ENCODE results near the gene NCOA1. TPM values are rescaled to one million over a fixed set of nuclear protein-coding genes. Genes with fewer than 3 reads are reported as not detected.
"Not testable (repeated sequence)": the region's sequence is repeated elsewhere in the genome, so short reads cannot be mapped to it uniquely, and the experiment has no call there.

NCOA1 gene
- polyA plus RNA-seq, 4 donors: 40.7 to 50.9 (median 46.8) TPM

DNA sequence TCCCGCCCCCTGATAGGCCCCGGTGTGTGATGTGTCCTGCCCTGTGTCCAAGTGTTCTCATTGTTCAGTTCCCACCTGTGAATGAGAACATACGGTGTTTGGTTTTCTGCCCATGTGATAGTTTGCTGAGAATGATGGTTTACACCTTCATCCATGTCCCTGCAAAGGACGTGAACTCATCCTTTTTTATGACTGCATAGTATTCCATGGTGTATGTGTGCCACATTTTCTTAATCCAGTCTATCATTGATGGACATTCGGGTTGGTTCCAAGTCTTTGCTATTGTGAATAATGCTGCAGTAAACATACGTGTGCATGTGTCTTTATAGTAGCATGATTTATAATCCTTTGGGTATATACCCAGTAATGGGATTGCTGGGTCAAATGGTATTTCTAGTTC is 40.6 kb downstream of the NCOA1 start:
- not testable (repeated sequence) for DNase-seq (ENCODE audit: low read depth in 4 of 4, low spot score in 3 of 4)

GRCh38 chr2:24532057-24532456 is 41.0 kb downstream of the NCOA1 start:
- DNase-seq (ENCODE audit: low read depth in 4 of 4, low spot score in 3 of 4): not testable (repeated sequence)

GRCh38 chr2:24533574-24533973 is 42.5 kb downstream of the NCOA1 start:
- DNase-seq (ENCODE audit: low read depth in 4 of 4, low spot score in 3 of 4): not testable (repeated sequence)

DNA sequence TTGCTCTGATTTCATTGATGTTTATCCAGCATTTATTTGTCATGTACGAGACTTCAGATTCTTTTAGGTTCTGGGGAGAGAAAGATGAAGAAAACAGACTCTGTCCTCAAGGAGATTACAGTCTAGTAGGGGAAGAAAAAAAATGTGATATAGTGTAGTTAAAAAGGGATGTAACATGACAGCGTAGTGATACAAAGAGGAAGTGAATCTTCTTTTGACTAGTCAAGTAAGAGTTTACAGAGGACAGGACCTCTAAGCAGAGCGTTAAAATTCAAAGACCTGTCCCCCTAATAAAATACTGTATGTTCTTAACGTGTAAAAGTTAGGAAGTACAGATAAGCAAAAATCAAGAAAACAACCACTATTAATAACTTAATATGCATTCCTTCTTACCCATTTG is 47.7 kb downstream of the NCOA1 start:
- no peak for DNase-seq (ENCODE audit: low read depth in 4 of 4, low spot score in 3 of 4)

GRCh38 chr2:24539258-24539657 is 48.2 kb downstream of the NCOA1 start:
- no peak for DNase-seq (ENCODE audit: low read depth in 4 of 4, low spot score in 3 of 4)

DNA sequence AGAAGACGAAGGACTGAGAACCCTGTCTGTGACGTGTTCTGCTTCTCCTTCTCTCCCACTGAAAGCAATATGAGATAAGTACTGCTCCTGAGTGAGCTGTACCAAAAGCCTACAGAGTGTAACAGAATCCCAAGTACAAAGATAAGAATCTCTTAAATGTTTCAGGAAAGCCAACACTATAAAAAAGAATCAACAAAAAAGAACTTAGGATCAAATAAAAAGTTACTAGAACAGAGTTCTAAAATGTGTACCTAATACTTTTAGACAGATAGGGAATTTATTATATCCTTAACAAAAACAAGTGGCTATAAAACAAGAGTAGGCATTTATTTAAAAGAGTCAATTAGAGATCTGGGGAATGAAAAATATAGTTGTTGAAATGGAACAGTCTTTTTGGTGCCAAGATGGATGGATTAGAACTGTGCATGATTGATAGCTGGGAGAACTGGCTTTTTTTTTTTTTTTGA is 49.0 kb downstream of the NCOA1 start:
- DNase-seq (ENCODE audit: low read depth in 4 of 4, low spot score in 3 of 4): no peak

DNA sequence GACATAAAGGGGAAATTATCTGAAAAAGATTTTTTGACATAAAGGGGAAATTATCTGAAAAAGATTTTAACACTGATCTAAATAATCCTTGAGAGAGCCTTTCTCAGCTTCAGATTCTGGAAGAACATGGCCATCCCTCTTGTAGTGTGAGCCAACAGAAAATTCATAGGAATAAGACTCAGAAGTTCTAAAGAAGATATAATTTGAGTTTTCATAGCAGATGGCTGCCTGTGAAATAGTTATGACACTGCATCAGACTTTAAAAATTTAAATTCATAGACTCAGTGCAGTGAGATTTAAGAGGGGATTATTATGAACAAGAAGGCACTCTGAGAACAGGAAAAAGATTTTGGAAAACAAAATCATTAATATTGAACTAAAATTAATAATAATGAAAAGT is 50.6 kb downstream of the NCOA1 start:
- no peak for DNase-seq (ENCODE audit: low read depth in 4 of 4, low spot score in 3 of 4)

- DNase-seq (ENCODE audit: low read depth in 4 of 4, low spot score in 3 of 4): no peak
Observed at GRCh38 chr2:24542269-24542872, 51.3 kb downstream of the NCOA1 start.

GRCh38 chr2:24543252-24543651 is 52.2 kb downstream of the NCOA1 start:
- no peak for DNase-seq (ENCODE audit: low read depth in 4 of 4, low spot score in 3 of 4)

DNA sequence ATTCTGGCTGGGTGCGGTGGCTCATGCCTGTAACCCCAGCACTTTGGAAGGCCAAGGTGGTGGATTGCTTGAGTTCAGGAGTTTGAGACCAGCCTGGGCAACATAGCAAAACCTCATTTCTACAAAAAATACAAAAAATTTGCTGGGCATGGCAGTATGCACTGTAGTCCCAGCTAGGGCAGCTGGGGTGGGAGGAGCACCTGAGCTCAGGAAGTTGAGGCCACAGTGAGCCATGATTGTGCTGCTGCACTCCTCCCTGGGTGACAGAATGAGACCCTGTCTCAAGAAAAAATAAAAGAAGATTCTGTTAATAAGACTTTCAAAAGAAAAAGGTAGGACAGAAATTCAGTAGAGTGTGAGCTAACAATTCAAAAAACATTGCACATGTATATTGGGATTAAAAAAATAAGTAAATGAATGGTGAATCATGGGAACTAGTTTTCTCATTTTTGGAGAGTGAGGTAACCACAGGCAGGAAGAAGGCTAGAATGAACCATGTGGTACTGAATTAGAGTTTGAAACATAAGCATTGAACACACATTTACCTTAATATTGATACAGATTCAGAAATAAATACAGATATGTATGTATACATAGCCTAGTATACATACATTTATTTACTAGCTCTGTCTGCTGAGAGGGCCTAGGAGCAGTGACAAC is 53.5 kb downstream of the NCOA1 start:
- no peak for DNase-seq (ENCODE audit: low read depth in 4 of 4, low spot score in 3 of 4)

DNA sequence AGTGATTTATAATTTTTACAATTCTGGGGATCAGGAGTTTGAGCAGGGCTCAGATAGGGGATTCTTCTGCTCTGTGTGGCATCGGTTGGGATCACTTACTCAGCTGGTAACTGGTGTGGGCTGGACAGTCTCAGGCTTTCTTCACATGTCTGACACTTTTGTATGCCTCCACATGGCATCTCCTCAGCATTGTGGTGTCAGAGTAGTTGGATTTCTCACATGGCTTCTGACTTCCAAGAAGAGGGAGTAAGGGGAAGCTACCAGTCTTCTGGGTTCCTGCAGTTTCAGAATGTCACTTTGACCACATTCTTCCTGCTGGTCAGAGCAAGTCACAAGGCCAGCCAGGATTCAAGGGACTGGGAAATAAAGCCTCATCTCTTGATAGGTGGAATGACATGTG is 55.6 kb downstream of the NCOA1 start:
- DNase-seq (ENCODE audit: low read depth in 4 of 4, low spot score in 3 of 4): no peak

DNA sequence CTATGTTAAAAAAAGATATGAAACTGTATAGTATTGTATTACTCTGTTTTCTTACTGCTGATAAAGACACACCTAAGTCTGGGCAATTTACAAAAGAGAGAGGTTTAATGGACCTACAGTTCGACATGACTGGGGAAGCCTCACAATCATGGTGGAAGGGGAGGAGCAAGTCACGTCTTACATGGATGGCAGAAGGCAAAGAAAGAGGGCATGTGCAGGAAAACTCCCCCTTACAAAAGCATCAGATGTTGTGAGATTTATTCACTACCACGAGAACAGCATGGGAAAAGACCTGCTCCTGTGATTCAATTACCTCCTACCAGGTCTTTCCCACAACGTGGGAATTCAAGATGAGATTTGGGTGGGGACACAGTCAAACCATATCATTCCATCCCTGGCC is 57.0 kb downstream of the NCOA1 start:
- no peak for DNase-seq (ENCODE audit: low read depth in 4 of 4, low spot score in 3 of 4)

GRCh38 chr2:24550301-24550700 is 59.2 kb downstream of the NCOA1 start:
- not testable (repeated sequence) for DNase-seq (ENCODE audit: low read depth in 4 of 4, low spot score in 3 of 4)

- no peak for DNase-seq (ENCODE audit: low read depth in 4 of 4, low spot score in 3 of 4)
Observed at GRCh38 chr2:24551016-24551415, 60.0 kb downstream of the NCOA1 start.

DNA sequence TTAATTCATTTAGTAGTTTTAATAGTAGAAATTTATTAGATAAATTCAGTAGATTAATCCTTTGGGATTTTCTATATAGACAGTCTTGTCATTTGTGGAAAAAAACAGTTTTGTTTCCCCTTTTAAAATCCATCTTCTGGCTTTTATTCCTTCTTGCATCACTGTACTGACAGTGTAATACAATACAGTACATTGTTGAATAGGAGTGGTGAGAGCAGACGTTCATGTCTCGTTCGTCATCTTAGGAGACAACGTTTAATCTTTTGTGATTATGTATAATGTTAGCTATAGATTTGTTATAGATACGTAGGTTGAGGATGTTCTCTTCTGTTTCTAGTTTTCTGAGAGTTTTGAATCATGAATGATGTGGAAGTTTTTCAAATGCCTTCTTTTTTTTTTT is 61.8 kb downstream of the NCOA1 start:
- no peak for DNase-seq (ENCODE audit: low read depth in 4 of 4, low spot score in 3 of 4)

GRCh38 chr2:24558781-24559472 is 67.9 kb downstream of the NCOA1 start:
- DNase-seq (ENCODE audit: low read depth in 4 of 4, low spot score in 3 of 4): no peak

- DNase-seq (ENCODE audit: low read depth in 4 of 4, low spot score in 3 of 4): no peak
Observed at GRCh38 chr2:24559473-24560113, 68.5 kb downstream of the NCOA1 start.

GRCh38 chr2:24565537-24565936 is 74.5 kb downstream of the NCOA1 start:
- DNase-seq (ENCODE audit: low read depth in 4 of 4, low spot score in 3 of 4): no peak

- no peak for DNase-seq (ENCODE audit: low read depth in 4 of 4, low spot score in 3 of 4)
Observed at GRCh38 chr2:24566209-24566608, 75.2 kb downstream of the NCOA1 start.

- DNase-seq (ENCODE audit: low read depth in 4 of 4, low spot score in 3 of 4): no peak
Observed at GRCh38 chr2:24566630-24567029, 75.6 kb downstream of the NCOA1 start.

DNA sequence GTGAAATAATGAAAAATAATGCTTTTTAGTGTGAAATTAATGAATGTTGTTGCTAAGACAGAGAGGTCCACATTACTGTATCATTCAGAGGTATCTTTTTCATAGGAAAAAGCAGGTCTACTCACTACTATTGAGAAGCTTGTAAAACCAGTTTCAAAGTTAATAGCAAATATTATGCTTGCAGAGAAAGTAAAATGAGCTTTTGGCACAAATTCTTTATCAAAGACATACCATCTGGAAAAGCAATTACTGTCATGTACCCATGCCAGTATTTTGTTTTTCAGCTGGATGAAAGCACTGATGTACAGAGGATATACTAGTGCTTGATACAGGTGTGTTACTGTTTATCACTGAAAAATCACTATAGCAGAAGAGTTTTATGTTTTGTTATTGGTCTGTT is 77.5 kb downstream of the NCOA1 start:
- no peak for DNase-seq (ENCODE audit: low read depth in 4 of 4, low spot score in 3 of 4)
